Sigmoid colon (tissue), 4 donors: ENCODE data around the gene CADM2.

Source experiments
- CTCF ChIP-seq, 4 experiments: fragments of 450-650 bp in 3 of 4; fragments of 200-600 bp in 1 of 4; IDR thresholded peaks; one replicate each; pipeline ENCODE4 v1.5.1; 2016 to 2019; ENCODE audit warnings: antibody characterized with exemption in 4 of 4, mild to moderate bottlenecking in 3 of 4, moderate library complexity in 2 of 4
- POLR2A ChIP-seq, 2 donors: fragments of 450-650 bp; IDR thresholded peaks; one replicate each; pipeline ENCODE4 v1.6.1; 2016; ENCODE audit warnings: antibody characterized with exemption in 2 of 2, mild to moderate bottlenecking in 2 of 2, moderate library complexity in 2 of 2
- POLR2AphosphoS5 ChIP-seq, 4 donors: sonication (generic); formaldehyde crosslinking; IDR thresholded peaks; one replicate each; pipeline ENCODE4 v1.6.1; 2017; ENCODE audit warnings: antibody characterized with exemption in 4 of 4

GRCh38 chr3:85586018-85586417 is 627.2 kb downstream of the CADM2 start:
- no peak for TF ChIP-seq CTCF (IDR thresholded peaks at IDR 0.05)
- TF ChIP-seq POLR2A (IDR thresholded peaks at IDR 0.05), result no peak
- TF ChIP-seq POLR2AphosphoS5 (IDR thresholded peaks at IDR 0.05), result no peak
